Inflammatory macrophage (primary cell): ENCODE data around the gene SRBD1.
"Not testable (repeated sequence)": the region's sequence is repeated elsewhere in the genome, so short reads cannot be mapped to it uniquely, and the experiment has no call there.

Experiments used
- DNase-seq, 2 donors: peaks; one replicate each; pipeline ENCODE4 v3.0.0-alpha.2; 2020 to 2022

SRBD1 gene

DNA sequence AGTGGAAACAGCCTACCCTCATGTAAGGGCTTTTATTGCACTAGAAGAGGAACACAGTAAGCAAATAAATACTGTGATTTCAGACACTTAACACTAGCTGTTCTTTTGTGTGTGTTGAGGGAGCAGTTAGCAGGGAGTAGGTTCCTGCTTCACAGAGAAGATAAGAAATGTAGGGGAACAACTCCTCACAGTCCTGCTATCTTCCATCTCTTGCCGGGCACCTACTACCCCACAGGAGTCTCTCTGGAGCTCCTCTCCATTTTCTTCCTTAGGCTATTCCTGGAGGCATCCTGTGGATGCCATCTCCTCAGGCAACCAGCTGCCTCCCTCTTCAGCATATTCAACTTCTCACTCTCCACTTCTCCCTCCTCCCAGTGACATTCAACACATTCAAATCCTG is 145.0 kb downstream of the SRBD1 start:
- DNase-seq, result no peak

DNA sequence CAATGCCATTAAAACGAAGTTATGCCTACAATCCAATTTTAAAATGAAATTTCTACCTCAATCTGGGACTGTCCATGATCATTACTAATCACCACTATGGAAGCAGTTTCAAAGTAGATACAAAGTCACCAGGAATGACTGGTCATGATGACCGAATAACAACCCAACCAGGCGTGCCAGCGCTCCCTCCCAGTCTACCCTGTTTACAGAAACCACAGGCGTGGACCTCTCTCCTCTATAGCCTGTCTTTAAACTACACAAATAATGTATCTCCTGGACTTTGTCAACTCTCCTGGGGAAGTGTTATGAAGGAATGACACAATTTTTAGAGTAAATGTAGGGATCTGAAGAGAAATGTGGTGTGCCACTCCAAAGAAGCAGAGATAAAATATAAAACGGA is 150.2 kb downstream of the SRBD1 start:
- DNase-seq, result no peak

DNA sequence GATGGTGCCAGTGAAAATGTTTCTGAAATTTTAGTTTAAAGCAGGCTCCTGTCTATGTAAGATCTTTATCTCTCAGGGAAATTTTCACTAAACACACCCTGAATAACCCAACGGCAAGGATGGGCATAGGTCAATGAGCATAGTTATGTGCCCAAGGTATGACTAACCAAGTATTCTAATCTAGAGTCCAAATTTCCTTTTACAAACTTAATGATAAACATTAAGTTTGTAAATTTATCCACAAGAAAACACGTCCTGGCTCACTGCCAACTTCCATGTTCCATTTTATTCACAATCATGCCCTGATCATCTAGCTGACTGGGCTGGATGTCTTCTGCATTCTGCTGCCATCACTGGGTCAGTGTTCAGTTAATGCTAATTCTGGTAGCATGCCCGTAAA is 151.2 kb downstream of the SRBD1 start:
- DNase-seq, result no peak

DNA sequence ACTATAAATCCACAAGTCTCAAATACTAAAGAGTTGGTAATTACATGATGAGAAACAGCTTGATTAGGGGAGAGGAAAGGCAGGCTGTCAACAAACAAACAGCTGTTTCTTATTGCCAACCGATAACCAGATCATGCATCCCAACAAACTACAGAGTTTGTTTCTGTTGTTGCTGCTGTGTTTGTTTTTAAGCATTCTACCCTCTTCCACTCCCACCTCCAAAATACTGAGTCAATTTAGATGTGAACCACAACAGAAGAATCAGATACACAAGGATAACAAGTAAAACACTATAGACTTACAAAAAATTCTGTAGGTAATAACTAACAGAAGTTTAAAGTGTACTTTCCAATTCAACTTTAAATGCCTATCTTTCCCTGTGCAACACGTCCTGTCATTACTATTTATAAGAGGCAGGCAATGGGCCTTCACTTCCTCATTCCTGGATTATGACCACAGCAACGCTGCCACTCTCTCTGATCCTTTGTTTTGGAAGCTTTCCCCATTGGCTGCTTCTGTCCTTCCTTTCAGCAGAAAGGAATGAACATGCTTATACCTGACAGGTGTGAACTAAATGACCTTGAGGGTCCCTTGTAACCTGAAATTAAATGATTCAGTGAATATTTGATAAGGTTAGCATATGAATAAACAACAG is 152.0 kb downstream of the SRBD1 start:
- peak; percentile 31 to 42 for DNase-seq

DNA sequence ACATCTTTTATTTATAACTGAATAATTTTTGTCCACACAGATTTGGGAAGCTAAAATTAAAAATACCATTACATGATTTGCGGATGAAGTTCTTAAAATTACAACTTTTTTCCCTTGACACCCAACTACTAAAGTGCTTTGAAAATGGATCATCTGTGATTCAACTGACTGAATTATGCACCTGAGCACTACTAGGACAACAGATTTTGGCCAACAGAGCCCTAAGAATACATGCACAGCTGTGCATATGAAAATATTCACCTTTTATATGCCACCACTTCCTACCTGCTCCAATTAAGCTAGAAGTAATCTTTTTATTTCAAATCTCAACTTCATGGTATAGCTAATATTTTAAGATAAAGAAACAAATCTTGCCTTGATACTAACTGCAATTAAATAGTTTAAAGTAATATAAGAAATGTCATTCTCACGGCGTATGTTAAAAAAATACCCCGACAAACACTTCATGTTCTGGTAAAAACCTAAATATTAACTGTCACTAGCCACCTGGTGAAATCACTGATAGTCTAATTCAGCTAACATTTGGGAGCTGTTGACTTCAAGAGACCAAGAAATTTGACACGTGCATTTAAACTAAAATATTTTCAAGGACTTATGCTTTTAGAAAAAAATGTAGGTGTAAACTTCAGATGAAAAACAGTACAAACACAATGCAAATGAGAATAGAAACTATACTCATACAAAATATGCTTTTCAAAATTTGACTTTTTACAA is 153.7 kb downstream of the SRBD1 start:
- DNase-seq, result no peak

DNA sequence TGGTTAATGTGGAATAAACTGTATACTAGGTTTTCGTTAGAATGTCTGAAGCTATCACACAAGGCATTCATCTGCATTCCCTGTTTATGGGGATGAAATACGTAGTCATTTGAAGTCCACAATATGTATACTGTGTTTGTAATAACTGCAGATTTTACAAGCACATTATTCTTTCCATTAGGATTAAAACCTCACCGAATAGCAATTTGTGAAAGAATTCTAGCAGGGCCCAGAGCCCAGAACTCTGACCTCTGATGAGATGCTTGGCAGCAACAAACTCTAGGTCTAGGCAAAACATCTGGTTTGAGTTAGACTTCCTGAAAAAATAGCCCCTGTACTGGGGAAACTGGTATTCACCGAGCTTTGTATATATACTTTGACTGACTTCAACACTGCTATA is 158.2 kb downstream of the SRBD1 start:
- DNase-seq, result no peak

DNA sequence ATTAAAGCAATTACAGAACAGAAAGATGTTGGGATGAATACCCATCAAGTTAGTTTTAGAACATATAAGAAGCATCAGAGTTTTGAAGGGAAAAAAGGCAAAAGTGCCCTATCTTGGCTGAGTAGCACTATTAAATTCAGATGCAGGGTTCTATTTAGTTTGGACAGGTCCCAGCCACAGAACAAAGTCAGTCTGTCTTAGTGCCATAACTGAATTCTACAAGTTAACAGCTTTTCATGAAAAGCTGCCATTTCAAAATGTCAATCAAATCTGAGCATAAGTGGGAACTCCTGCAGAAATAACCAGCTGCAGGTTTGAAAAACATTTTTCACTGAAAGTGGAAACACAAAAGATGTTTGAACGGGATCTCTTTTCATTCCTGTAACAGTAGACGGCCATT is 160.4 kb downstream of the SRBD1 start:
- DNase-seq, result no peak

DNA sequence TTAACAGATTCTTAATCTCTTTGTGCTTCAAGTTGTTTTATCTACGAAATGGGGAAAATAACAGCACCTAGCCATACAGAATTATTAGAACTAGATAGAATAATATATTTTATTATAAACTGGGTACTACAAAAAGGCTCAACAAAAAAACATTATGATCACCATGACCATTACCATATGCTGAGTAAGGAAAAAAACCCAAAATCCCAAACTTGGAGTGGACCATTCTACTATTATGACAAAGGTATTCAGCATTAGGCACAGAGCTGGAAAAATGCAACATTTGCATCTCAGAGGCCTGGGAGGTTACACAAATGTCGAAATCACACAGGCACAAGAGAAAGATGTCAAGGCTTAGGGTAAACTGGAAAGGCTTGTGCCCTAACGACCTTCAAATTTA is 162.8 kb downstream of the SRBD1 start:
- no peak for DNase-seq

DNA sequence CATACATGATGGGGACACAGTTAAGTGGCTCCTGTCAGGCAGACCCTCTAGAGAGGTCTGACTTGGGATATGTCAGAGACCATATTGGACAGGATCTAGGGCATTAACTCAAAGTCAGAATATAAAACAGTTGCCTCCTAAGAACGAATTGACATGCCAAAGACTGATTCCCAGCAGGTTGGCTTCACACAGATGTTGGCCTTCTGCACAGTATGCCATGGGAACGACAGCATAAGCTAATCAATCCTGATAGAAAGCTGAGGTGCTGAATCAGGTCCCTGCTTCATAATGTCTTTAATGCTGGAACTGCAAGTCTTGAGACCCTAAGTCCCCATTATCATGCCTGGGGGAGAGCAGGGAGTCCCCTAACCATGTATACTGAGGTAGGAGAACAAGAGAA is 165.1 kb downstream of the SRBD1 start:
- DNase-seq, result no peak

DNA sequence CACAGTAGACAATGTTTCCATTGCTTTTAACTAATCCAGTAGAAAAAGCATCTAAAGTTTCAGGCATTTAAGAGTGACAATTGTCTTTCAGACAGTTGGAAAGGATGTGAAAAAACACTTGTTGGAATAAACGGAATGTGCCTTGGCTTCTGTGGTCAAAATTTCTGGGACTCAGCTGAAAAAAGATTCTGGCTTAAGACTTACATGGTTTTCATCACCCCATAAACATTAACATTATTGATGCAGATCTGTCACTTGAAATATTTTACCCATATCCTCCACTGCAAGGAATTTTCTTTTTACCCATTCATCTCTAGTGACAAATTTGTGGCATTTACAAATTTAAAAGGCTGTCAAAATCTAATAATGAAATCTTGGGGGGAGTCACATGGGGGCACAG is 166.0 kb downstream of the SRBD1 start:
- DNase-seq, result no peak

DNA sequence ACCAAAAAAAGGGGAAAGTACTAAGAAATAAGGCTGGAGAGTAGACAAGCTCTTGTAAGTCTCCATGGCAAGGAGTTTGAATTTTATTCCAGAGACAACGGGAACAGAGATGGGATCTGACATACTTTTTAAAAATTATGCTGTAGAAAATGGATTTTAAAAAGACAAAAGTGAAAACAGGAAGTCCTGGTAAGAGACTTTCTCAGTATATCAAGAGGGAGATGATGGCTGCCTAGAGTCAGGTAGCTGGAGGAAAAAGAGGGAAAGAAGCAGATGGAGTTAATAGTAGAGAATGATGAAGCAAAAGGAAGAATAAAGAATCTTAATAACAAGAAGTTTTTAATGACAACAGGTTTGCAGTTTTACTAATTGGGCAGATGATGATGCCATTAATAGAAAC is 168.1 kb downstream of the SRBD1 start:
- no peak for DNase-seq

DNA sequence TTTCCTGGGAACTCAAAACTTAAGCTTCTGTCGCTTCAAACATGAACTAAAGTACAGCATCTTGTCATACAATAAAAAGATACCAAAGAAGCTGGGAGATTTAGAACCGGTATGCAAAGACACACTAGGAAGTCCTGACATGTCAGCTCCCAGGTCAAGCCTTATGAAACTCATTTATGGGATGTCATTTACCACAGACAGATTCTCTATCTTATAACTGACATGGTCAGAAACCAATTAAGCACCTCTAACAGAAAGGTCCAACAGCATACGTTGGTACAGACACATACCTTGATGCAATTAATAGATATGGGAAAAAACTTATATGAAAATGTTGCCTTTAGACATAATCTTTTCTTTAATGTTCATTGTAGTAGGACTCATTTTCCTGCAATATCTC is 169.0 kb downstream of the SRBD1 start:
- DNase-seq, result no peak

DNA sequence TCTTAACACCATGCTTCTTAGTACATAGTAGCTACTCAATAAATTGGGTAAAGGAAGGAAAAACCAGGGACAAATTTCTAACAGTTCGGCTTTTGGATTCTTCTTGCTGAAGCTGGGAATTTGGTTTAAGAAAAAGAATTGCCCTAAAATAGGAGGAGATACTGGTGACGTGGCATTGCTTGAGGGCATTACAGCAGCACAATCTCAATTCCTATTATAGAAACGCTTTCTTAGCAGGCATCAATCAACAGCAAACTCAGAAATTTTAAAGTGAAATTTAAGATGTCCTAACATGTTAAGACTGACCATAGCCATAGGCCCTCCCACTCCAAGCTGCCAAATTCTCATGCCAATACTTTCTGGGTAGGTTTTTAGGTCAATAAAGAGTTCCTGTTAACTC is 169.5 kb downstream of the SRBD1 start:
- DNase-seq, result no peak

DNA sequence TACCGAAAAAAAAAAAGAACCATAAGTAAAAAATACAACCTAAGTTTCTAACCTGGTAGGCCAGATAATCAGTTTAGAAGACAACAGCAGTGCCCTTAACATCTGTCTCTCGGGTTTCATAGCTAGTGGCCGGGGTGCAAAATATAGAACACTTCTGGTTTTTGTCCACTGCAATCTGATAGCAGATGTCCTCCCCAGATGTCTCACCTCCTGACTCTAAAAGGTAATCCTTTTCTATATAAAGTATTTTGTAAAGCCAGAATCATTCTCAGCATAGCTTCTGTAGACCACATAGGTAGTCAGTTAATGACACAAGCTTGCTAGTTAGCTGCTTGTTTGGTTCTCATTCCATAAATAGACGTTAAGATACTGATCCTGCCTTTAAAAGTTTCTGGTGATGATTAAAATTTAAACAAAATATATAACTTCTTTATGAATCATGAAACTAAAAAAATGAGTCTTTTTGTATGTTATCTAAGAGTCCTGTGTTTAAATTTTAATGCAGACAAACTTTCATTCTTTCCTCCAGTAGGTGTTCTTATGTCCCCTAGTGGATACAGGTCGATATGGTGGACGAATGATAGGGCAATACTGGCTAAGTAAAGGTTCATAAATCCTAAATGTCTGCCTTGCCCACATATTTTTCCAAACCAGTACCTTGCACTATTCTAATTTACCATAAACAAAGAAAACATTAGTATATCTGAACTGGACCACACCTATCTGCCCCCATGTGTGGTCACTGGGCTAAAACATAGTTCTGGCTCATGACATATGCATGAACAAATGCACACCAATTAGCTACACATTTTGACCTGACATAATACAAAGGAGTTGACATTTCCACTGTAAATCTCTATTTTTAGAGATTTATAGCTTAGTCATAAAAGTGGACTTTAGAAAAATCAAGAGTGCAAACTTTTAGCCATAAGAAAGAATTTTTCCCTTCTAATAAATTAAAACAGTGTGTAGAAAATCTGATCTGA is 171.0 kb downstream of the SRBD1 start:
- DNase-seq, result no peak

DNA sequence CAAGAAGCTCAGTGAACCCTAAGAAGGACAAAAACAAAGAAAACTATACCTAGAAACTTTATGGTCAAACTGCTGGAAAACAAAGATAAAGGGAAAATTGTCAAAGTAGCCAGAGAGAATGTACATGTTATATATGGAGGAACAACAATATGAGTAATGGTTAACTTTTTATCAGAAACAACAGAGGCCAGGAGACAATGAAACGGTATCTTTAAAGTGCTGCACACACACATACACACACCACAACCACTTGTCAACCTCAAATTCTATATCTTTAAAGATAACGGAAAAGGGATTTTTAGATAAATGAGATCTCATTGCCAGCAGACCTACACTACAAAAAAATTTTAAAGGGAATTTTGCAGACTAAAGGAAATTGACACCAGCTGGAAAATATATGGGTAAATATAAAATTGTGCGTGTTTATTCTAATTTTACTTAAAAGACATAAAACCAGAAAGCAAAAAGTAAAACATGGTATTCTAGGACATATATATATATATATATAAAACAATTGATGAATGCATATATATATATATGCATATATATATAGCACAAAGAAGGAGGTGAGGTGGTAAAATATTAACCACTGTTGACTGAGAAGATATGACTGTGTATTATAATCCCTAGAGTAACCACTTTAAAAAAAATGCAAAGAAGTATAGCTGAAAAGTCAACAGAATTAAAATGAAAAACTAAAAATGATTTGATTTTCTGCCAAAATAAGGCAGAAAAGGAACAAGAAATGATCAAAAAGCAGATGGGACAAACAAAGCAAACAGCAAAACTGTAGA is 172.0 kb downstream of the SRBD1 start:
- DNase-seq, result no peak

DNA sequence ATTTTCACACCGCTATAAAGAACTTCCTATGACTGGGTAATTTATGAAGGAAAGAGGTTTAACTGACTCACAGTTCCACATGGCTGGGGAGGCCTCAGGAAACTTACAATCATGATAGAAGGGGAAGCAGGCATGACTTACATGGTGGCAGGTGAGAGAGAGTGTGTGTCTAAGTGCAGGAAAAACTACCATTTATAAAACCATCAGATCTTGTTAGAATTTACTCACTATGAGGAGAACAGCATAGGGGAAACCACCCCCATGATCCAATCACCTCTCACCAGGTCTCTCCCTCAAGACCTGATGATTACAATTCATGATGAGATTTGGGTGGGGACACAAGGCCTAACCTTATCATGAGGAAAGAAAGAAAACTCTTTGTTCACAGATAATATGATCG is 174.6 kb downstream of the SRBD1 start:
- DNase-seq, result no peak

DNA sequence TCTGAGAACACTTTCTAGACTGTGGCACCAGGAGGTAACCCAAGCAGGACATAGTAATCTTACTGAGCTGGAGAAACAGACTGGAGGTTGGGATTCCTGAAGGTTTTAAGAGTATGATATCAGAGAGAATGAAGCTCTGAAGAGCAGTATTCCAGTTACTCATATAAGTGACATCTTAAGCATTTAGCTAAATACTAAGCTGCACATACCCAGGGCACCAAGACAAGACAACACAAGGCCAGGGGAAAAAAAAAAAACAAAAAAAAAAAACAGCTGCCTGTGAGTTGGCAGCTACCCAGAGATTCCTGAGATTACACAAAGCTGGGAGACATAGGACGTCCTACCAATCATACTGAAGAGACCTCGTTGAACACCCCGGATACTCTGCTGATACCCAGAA is 175.8 kb downstream of the SRBD1 start:
- no peak for DNase-seq

DNA sequence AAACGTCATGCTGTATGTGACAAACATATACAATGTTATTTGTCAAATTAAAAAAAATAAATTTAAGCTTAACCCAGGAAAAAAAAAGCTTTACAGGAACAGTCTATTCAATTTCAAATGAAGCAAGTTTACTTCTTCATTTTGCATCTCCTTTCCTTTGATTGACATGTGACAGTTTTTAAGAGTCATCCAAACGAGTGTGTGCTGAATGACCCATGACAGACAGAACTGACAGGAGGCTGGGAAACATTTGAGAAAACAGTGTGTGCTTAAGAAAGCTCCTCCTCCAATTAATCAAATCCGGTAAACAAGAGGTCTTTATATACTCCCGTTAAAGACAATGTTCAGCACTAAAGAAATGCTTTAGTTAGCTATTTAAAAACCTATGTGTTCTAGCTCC is 177.7 kb downstream of the SRBD1 start:
- peak; percentile 15 to 24 for DNase-seq

DNA sequence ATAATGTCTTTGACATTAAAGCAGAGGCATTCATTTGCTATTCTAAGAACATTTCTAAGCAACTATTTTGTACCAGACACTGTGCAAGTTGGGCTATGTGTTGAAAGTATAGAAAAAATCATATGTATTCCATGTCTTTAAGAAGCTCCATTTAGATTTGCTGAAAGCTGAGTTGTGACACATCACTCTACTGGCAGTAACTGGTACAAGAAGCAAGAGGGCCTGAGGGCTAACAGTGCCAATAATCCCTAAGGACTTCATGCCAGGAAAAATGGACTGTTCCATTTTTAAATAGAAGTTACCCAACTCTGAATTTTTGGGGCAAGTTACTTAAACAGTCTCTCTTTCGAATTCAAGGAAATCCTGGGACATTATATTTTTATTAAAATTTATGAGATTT is 178.7 kb downstream of the SRBD1 start:
- DNase-seq, result no peak

DNA sequence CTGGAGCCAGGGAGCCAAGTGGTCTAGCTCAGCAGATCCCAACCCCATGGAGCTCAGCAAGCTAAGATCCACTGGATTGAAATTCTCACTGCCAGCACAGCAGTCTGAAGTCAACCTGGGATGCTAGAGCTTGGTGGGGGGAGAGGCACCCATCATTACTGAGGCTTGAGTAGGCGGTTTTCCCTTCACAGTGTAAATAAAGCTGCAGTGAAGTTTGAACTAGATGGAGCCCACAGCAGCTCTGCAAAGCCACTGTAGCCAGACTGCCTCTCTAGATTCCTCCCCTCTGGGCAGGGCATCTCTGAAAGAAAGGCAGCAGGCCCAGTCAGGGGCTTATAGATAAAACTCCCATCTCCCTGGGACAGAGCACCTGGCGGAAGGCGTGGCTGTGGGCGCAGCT is 185.0 kb downstream of the SRBD1 start:
- DNase-seq, result not testable (repeated sequence)

DNA sequence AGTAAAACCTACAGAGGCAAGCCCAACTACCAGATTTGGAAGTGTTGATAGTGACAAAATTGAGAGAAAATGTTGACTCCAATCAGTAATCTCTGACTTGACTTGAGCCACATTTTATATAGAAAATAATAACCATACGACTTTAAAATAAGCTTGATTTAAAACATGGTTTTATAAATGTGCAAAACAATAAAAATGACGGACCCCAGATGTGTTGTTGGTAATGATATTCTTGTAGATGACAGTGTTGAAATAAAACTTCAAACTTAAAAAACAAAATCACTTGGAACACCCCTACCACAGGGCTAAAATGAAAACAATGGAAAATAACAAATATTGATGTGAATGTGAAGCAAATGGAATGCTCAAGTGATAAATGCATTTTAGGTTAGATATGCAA is 188.1 kb downstream of the SRBD1 start:
- DNase-seq, result no peak

DNA sequence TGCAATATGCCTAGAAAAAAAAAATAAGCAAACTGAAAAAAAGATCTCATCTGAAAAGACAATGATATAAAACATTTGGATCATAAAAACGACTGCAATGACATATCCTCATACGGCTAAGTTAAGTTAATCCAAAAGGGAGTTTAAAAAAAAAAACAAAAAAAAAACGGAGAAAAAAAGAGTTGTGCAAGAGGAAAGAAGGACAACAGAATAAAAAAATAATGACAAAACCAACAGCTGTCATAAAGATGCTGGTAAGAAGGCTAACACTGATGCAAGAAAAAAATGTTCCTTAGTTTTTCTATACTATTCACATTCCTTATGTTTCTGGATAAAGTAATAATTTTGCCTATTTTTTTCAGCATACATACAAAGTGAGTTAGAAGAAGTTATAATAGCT is 192.5 kb downstream of the SRBD1 start:
- DNase-seq, result no peak
